ENCODE measurements around the gene RALGPS1.

GRCh38 chr9:127200106-127200862 is 285.7 kb downstream of the RALGPS1 start:
- no peak for TF ChIP-seq POLR2A (IDR thresholded peaks at IDR 0.05; ENCODE audit: low read depth)
- TF ChIP-seq CTCF (IDR thresholded peaks at IDR 0.05), result no peak
- no peak for TF ChIP-seq POLR2AphosphoS5 (IDR thresholded peaks at IDR 0.05)
